WTC11 (cell line): ENCODE measurements around the gene DPYSL5. TPM values are rescaled to one million over a fixed set of nuclear protein-coding genes. Genes with fewer than 3 reads are reported as not detected.

Experiments
- ATAC-seq: fragments of 200-7000 bp; cut with Tn5 transposase; 2 replicates; pipeline ENCODE4 v1.10.0; 2021; ENCODE audit warnings: mild to moderate bottlenecking, moderate library complexity
- CTCF ChIA-PET: fragments of 300-600 bp; sonication (Branson Sonifier 250); formaldehyde crosslinking; loops from one replicate; lab custom pipeline; 2021; ENCODE audit warnings: antibody characterized with exemption; lab: Charles Lee
- POLR2A ChIA-PET: fragments of 350-600 bp; sonication (Branson Sonifier 250); formaldehyde crosslinking; loops from one replicate; lab custom pipeline; 2021; ENCODE audit warnings: antibody characterized with exemption; lab: Charles Lee
- DNase-seq: peaks from one replicate; pipeline ENCODE4 v3.0.0; 2021; ENCODE audit warnings: low spot score
- H3K27ac Mint-ChIP-seq: 2 replicates; pipeline ENCODE4 v1.8.0; 2021; ENCODE audit warnings: mixed read lengths
- H3K27me3 Mint-ChIP-seq: 2 replicates; pipeline ENCODE4 v1.8.0; 2021; ENCODE audit warnings: low read depth, mild to moderate bottlenecking, moderate library complexity, mixed read lengths
- H3K36me3 Mint-ChIP-seq: 2 replicates; pipeline ENCODE4 v1.8.0; 2021; ENCODE audit warnings: mixed read lengths
- H3K4me1 Mint-ChIP-seq: 2 replicates; pipeline ENCODE4 v1.8.0; 2022; ENCODE audit warnings: mixed read lengths
- H3K4me3 Mint-ChIP-seq: 2 replicates; pipeline ENCODE4 v1.8.0; 2021; ENCODE audit warnings: mild to moderate bottlenecking, moderate library complexity, mixed read lengths
- H3K9me3 Mint-ChIP-seq: 2 replicates; pipeline ENCODE4 v1.8.0; 2021; ENCODE audit warnings: mixed read lengths
- ATF1 ChIP-seq: sonication (generic); formaldehyde crosslinking; IDR thresholded peaks from 2 replicates; pipeline ENCODE4 v1.8.1; 2023; ENCODE audit warnings: mild to moderate bottlenecking, moderate library complexity, missing genetic modification reagents
- ATF3 ChIP-seq: sonication (generic); formaldehyde crosslinking; conservative IDR thresholded peaks from 2 replicates; pipeline ENCODE4 v1.8.1; 2022; ENCODE audit warnings: mild to moderate bottlenecking, missing genetic modification reagents
- CREB1 ChIP-seq: sonication (generic); formaldehyde crosslinking; IDR thresholded peaks from 2 replicates; pipeline ENCODE4 v1.8.0; 2023; ENCODE audit warnings: mild to moderate bottlenecking, missing genetic modification reagents
- EMX1 ChIP-seq: fragments of 250-450 bp; sonication (Bioruptor Pico); IDR thresholded peaks from 2 replicates; pipeline ENCODE4 v1.8.0; 2021; ENCODE audit warnings: mild to moderate bottlenecking
- ETV6 ChIP-seq: sonication (generic); formaldehyde crosslinking; IDR thresholded peaks from 2 replicates; pipeline ENCODE4 v1.8.1; 2022; ENCODE audit warnings: mild to moderate bottlenecking, missing genetic modification reagents
- FOXK1 ChIP-seq: sonication (generic); formaldehyde crosslinking; IDR thresholded peaks from 2 replicates; pipeline ENCODE4 v1.8.0; 2022; ENCODE audit warnings: mild to moderate bottlenecking, moderate library complexity, missing genetic modification reagents
- FOXP1 ChIP-seq: sonication (generic); formaldehyde crosslinking; IDR thresholded peaks from 2 replicates; pipeline ENCODE4 v1.8.0; 2022; ENCODE audit warnings: missing genetic modification reagents, mild to moderate bottlenecking, moderate library complexity, borderline replicate concordance
- GRHL2 ChIP-seq: fragments of 250-450 bp; sonication (Bioruptor Pico); IDR thresholded peaks from 2 replicates; pipeline ENCODE4 v1.8.0; 2022; ENCODE audit warnings: mild to moderate bottlenecking, moderate library complexity; ENCODE audit not compliant: insufficient replicate concordance, severe bottlenecking
- MLX ChIP-seq: sonication (generic); formaldehyde crosslinking; IDR thresholded peaks from 2 replicates; pipeline ENCODE4 v1.8.1; 2023; ENCODE audit warnings: mild to moderate bottlenecking, missing genetic modification reagents, moderate library complexity
- MXD4 ChIP-seq: fragments of 250-450 bp; sonication (Bioruptor Pico); IDR thresholded peaks from 2 replicates; pipeline ENCODE4 v1.8.0; 2021; ENCODE audit warnings: mild to moderate bottlenecking, moderate library complexity, borderline replicate concordance
- NFATC4 ChIP-seq: fragments of 250-450 bp; sonication (Bioruptor Pico); IDR thresholded peaks from 2 replicates; pipeline ENCODE4 v1.9.0; 2021; ENCODE audit warnings: mild to moderate bottlenecking
- NR1H2 ChIP-seq: sonication (generic); formaldehyde crosslinking; IDR thresholded peaks from 2 replicates; pipeline ENCODE4 v1.9.0; 2021; ENCODE audit warnings: mild to moderate bottlenecking, moderate library complexity, missing genetic modification reagents
- OVOL2 ChIP-seq: fragments of 250-450 bp; sonication (Bioruptor Pico); IDR thresholded peaks from 2 replicates; pipeline ENCODE4 v1.9.0; 2021; ENCODE audit warnings: mild to moderate bottlenecking, borderline replicate concordance
- PREB ChIP-seq: sonication (generic); formaldehyde crosslinking; IDR thresholded peaks from 2 replicates; pipeline ENCODE4 v1.8.1; 2022; ENCODE audit warnings: mild to moderate bottlenecking, missing genetic modification reagents, moderate library complexity, borderline replicate concordance
- RORB ChIP-seq: fragments of 250-450 bp; sonication (Bioruptor Pico); IDR thresholded peaks from 2 replicates; pipeline ENCODE4 v1.9.0; 2021; ENCODE audit warnings: mild to moderate bottlenecking
- SMAD3 ChIP-seq: sonication (generic); formaldehyde crosslinking; IDR thresholded peaks from 2 replicates; pipeline ENCODE4 v1.8.0; 2022; ENCODE audit warnings: missing genetic modification reagents, mild to moderate bottlenecking, borderline replicate concordance
- TP53 ChIP-seq: sonication (generic); formaldehyde crosslinking; IDR thresholded peaks from 2 replicates; pipeline ENCODE4 v1.8.1; 2023; ENCODE audit warnings: mild to moderate bottlenecking, missing genetic modification reagents
- ZNF121 ChIP-seq: sonication (generic); formaldehyde crosslinking; IDR thresholded peaks from 2 replicates; pipeline ENCODE4 v1.8.0; 2023; ENCODE audit warnings: missing genetic modification reagents
- ZNF138 ChIP-seq: sonication (generic); formaldehyde crosslinking; conservative IDR thresholded peaks from 2 replicates; pipeline ENCODE4 v1.8.1; 2022; ENCODE audit warnings: mild to moderate bottlenecking, moderate library complexity, missing genetic modification reagents
- ZNF232 ChIP-seq: sonication (generic); formaldehyde crosslinking; IDR thresholded peaks from 2 replicates; pipeline ENCODE4 v1.8.0; 2022; ENCODE audit warnings: mild to moderate bottlenecking, missing genetic modification reagents
- ZNF263 ChIP-seq: sonication (generic); formaldehyde crosslinking; IDR thresholded peaks from 2 replicates; pipeline ENCODE4 v1.8.1; 2022; ENCODE audit warnings: low read depth, mild to moderate bottlenecking, moderate library complexity, missing genetic modification reagents
- ZNF317 ChIP-seq: sonication (generic); formaldehyde crosslinking; IDR thresholded peaks from 2 replicates; pipeline ENCODE4 v1.8.1; 2023; ENCODE audit warnings: low read depth, mild to moderate bottlenecking, moderate library complexity, missing genetic modification reagents, borderline replicate concordance
- total RNA-seq: library from RNA; stranded (reverse); gene quantifications from 3 replicates; pipeline ENCODE4 v1.2.3, GENCODE V29; 2021

Gene DPYSL5
- total RNA-seq, 1 experiment from 2014 or later = 12.1 TPM

DNA sequence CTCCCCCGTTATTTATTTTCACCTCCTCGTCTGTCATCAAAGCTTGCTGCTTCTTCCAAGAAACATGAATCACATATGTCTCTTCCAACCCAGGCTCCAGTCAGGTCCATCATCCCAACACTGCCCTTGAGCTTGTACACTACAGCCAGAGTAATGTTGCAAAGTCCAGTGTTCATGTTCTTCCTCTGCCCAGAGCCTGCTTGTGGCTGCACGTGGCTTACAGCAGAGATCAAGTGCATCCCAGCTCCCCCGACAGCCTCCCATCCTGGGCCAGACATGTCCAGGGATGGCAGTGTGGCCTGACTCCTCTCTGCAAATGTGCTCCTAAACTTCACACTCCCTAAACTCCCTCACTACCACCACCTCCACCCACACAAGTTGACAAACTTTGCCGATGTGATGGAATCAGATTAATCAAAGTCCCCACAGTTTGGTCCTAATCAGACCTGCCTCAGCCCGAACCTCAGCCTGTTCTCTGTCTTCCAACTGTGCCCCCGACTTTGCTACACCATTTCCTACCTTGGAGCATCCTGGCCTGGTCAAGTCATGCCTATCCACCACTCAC, 68.3 kb downstream of the DPYSL5 start:
- POLR2A ChIA-PET = no interaction called here

GRCh38 chr2:26917135-26917836, 69.4 kb downstream of the DPYSL5 start:
- H3K4me1 Mint-ChIP-seq = peaks cover 19% of the 10 kb centered on the region
- no peak for DNase-seq
- H3K27me3 Mint-ChIP-seq = no peaks in the 10 kb centered on the region
- H3K4me3 Mint-ChIP-seq = no peak overlapping the region
- ChIA-PET POLR2A (no interaction called here), CTCF (interaction anchor here (1.0 to 3.3 kb wide), 3 partner anchors 26 to 100 kb away, joined by 3 to 11 read pairs (median 3); no protein-coding TSS in a partner anchor)
- ATAC-seq = no peak
- no peak overlapping the region for H3K27ac Mint-ChIP-seq
- H3K36me3 Mint-ChIP-seq = no peaks in the 10 kb centered on the region
- H3K9me3 Mint-ChIP-seq = no peaks in the 10 kb centered on the region
- TF ChIP-seq ZNF263 (CRISPR knock-in tag) (no peak), ZNF138 (CRISPR knock-in tag) (no peak), OVOL2 (no peak), GRHL2 (no peak), ZNF232 (CRISPR knock-in tag) (no peak)

More for the DNA sequence above, 68.3 kb downstream of the DPYSL5 start:
- TF ChIP-seq ZNF263 (CRISPR knock-in tag) (no peak), NFATC4 (CRISPR knock-in tag) (no peak), CREB1 (CRISPR knock-in tag) (no peak), FOXK1 (CRISPR knock-in tag) (no peak), SMAD3 (CRISPR knock-in tag) (no peak), TP53 (CRISPR knock-in tag) (no peak), RORB (CRISPR knock-in tag) (no peak), PREB (CRISPR knock-in tag) (no peak), ATF1 (CRISPR knock-in tag) (no peak), MXD4 (CRISPR knock-in tag) (no peak), FOXP1 (CRISPR knock-in tag) (no peak), EMX1 (CRISPR knock-in tag) (no peak), ZNF121 (CRISPR knock-in tag) (no peak), NR1H2 (CRISPR knock-in tag) (no peak), MLX (CRISPR knock-in tag) (no peak), ETV6 (CRISPR knock-in tag) (no peak)
- DNase-seq = no peak
- peaks cover 24% of the 10 kb centered on the region for H3K4me1 Mint-ChIP-seq
- H3K27me3 Mint-ChIP-seq = no peaks in the 10 kb centered on the region
- H3K9me3 Mint-ChIP-seq = no peaks in the 10 kb centered on the region
- no peak overlapping the region for H3K4me3 Mint-ChIP-seq
- ATAC-seq = no peak
- H3K27ac Mint-ChIP-seq = no peak overlapping the region
- CTCF ChIA-PET = interaction anchor here (1.0 to 3.3 kb wide), 3 partner anchors 27 to 101 kb away, joined by 3 to 11 read pairs (median 3); no protein-coding TSS in a partner anchor
- no peaks in the 10 kb centered on the region for H3K36me3 Mint-ChIP-seq

GRCh38 chr2:26921323-26921722, 73.4 kb downstream of the DPYSL5 start:
- ChIA-PET CTCF (interaction anchor here (0.6 to 3.5 kb wide), 4 partner anchors 9 to 361 kb away, joined by 3 to 137 read pairs (median 20); partner anchors contain the start of gene DPYSL5), POLR2A (no interaction called here)
- Mint-ChIP-seq H3K36me3 (no peaks in the 10 kb centered on the region), H3K27me3 (no peaks in the 10 kb centered on the region), H3K27ac (no peak overlapping the region), H3K4me3 (no peak overlapping the region), H3K4me1 (peaks cover 13% of the 10 kb centered on the region), H3K9me3 (no peaks in the 10 kb centered on the region)
- ATAC-seq (no peak), DNase-seq (no peak)
- TF ChIP-seq ZNF317 (CRISPR knock-in tag) (no peak), GRHL2 (no peak), ATF3 (CRISPR knock-in tag) (no peak)
